ENCODE data around the gene SIGMAR1.

The SIGMAR1 gene

DNA sequence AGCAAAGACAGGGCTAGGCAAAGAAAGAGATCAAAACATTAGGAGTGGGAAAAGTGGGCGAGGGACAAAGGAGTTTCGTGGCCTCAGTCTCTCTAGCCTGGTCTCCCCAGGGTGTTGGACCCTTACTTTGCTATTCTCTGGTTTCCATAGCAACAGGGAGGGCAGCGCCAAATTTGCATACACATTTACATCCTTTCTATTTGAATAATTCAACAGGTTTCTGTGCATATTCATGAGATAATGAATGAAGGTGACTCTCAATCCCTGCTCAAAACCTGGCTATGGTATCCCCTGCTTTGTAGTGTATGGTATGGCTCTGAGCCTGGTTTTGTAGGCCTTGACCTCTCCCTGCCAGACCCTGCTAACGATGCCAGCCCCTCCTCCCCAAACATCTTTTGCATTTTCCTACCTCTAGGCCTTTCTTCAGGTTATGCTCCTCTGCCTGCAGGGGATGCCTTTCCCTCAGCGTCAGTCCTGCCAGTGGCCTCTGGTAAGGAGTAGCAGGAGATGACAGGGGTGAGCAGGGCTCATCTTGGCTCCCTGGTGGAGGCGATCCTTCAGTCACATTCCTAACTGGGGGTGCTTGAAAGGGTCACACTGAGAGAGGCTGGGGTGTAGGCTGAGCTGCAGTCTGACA is 35.5 kb downstream of the SIGMAR1 start:
- TF ChIP-seq, protein P1, sequence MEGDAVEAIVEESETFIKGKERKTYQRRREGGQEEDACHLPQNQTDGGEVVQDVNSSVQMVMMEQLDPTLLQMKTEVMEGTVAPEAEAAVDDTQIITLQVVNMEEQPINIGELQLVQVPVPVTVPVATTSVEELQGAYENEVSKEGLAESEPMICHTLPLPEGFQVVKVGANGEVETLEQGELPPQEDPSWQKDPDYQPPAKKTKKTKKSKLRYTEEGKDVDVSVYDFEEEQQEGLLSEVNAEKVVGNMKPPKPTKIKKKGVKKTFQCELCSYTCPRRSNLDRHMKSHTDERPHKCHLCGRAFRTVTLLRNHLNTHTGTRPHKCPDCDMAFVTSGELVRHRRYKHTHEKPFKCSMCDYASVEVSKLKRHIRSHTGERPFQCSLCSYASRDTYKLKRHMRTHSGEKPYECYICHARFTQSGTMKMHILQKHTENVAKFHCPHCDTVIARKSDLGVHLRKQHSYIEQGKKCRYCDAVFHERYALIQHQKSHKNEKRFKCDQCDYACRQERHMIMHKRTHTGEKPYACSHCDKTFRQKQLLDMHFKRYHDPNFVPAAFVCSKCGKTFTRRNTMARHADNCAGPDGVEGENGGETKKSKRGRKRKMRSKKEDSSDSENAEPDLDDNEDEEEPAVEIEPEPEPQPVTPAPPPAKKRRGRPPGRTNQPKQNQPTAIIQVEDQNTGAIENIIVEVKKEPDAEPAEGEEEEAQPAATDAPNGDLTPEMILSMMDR (IDR thresholded peaks at IDR 0.05; ENCODE audit: unreplicated experiment in 3 of 3): no peak
- no peak overlapping the region for H3K27ac Mint-ChIP-seq
- H3K4me1 Mint-ChIP-seq: peaks cover 12% of the 10 kb centered on the region
- H3K36me3 Mint-ChIP-seq (ENCODE audit: low read depth): no peaks in the 10 kb centered on the region
- H3K4me3 Mint-ChIP-seq: no peak overlapping the region
- no peaks in the 10 kb centered on the region for H3K9me3 Mint-ChIP-seq
- peaks cover 20% of the 10 kb centered on the region for H3K27me3 Mint-ChIP-seq (ENCODE audit: low read depth)

- TF ChIP-seq, protein P1 (IDR thresholded peaks at IDR 0.05; ENCODE audit: unreplicated experiment in 3 of 3): no peak
- H3K4me1 Mint-ChIP-seq: peaks cover 12% of the 10 kb centered on the region
- no peaks in the 10 kb centered on the region for H3K36me3 Mint-ChIP-seq (ENCODE audit: low read depth)
- no peaks in the 10 kb centered on the region for H3K9me3 Mint-ChIP-seq
- H3K27me3 Mint-ChIP-seq (ENCODE audit: low read depth): peaks cover 25% of the 10 kb centered on the region
- H3K4me3 Mint-ChIP-seq: no peak overlapping the region
- H3K27ac Mint-ChIP-seq: no peak overlapping the region
These were observed 36.7 kb downstream of the SIGMAR1 start for GRCh38 chr9:34600908-34601307.

DNA sequence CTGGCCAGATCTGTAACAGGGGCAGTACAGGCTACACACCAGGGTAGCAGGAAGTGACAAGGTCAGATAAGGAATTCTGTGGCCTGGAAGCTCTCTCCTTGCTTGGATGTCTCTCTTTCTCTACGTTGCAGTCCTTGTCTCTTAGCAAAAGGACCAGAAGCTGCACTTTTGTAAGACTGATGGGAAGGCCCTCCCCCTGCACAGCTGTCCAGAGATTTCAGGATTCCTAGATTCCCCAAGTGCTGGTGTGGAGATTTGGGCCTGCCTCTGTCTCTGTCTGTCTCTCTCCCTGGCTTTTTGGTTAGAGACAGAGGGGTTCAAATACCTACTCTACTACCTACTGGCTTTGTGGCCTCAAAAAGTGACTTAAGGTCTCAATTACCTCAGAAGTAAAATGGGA is 38.0 kb downstream of the SIGMAR1 start:
- Mint-ChIP-seq H3K36me3 (ENCODE audit: low read depth) (no peaks in the 10 kb centered on the region), H3K4me1 (peaks cover 12% of the 10 kb centered on the region), H3K9me3 (no peaks in the 10 kb centered on the region), H3K27ac (no peak overlapping the region), H3K27me3 (ENCODE audit: low read depth) (peaks cover 31% of the 10 kb centered on the region), H3K4me3 (no peak overlapping the region)
- TF ChIP-seq, protein P1 (IDR thresholded peaks at IDR 0.05; ENCODE audit: unreplicated experiment in 3 of 3): no peak

GRCh38 chr9:34594177-34594576 is 43.4 kb downstream of the SIGMAR1 start:
- H3K27ac Mint-ChIP-seq: no peak overlapping the region
- TF ChIP-seq, protein P1 (IDR thresholded peaks at IDR 0.05; ENCODE audit: unreplicated experiment in 3 of 3): no peak
- peaks cover 63% of the 10 kb centered on the region for H3K27me3 Mint-ChIP-seq (ENCODE audit: low read depth)
- H3K9me3 Mint-ChIP-seq: no peaks in the 10 kb centered on the region
- no peak overlapping the region for H3K4me3 Mint-ChIP-seq
- H3K36me3 Mint-ChIP-seq (ENCODE audit: low read depth): no peaks in the 10 kb centered on the region
- H3K4me1 Mint-ChIP-seq: peaks cover 20% of the 10 kb centered on the region

- H3K36me3 Mint-ChIP-seq (ENCODE audit: low read depth): no peaks in the 10 kb centered on the region
- peaks cover 73% of the 10 kb centered on the region for H3K27me3 Mint-ChIP-seq (ENCODE audit: low read depth)
- no peaks in the 10 kb centered on the region for H3K9me3 Mint-ChIP-seq
- TF ChIP-seq, protein P1 (IDR thresholded peaks at IDR 0.05; ENCODE audit: unreplicated experiment in 3 of 3): no peak
- peak overlapping the region; percentile 33 to 92 (median 75) for H3K4me3 Mint-ChIP-seq
- H3K4me1 Mint-ChIP-seq: peaks cover 28% of the 10 kb centered on the region
- peak overlapping the region in 1 of 3 experiments; percentile 38 for H3K27ac Mint-ChIP-seq
These were observed 44.5 kb downstream of the SIGMAR1 start for GRCh38 chr9:34592895-34593601.
